ENCODE data around the gene SEC62.

Gene SEC62, protein sequence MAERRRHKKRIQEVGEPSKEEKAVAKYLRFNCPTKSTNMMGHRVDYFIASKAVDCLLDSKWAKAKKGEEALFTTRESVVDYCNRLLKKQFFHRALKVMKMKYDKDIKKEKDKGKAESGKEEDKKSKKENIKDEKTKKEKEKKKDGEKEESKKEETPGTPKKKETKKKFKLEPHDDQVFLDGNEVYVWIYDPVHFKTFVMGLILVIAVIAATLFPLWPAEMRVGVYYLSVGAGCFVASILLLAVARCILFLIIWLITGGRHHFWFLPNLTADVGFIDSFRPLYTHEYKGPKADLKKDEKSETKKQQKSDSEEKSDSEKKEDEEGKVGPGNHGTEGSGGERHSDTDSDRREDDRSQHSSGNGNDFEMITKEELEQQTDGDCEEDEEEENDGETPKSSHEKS

GRCh38 chr3:169966428-169966950 lies at the start of gene SEC62:
SEC62 (plus strand) TSS chr3:169966807; CDS start chr3:169966823, 16 bp downstream.
- peak; percentile 95 for DNase-seq

GRCh38 chr3:169923189-169923588 lies 43.4 kb upstream of the SEC62 start:
- DNase-seq, result no peak

DNA sequence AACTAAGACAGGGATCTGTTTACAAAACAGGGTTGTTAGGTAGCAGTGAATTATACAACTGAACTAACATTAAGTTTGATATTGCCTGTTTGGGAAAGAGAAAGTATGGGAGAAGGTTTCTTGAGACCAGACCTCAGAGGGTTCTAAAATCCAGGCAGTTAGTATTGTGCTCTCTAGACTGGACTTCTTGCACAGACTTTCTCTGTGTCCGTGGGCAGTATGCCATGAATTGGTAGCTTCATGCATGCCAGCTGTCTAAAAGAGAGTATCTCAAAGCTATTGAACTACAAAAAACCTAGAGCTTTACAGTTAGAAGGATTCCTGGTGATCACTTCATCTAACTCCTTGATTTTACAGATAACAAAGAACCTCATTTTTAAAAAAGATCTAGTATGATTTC lies 42.8 kb upstream of the SEC62 start:
- no peak for DNase-seq

- DNase-seq, result no peak
Observed at GRCh38 chr3:169929830-169930519, 36.6 kb upstream of the SEC62 start.

DNA sequence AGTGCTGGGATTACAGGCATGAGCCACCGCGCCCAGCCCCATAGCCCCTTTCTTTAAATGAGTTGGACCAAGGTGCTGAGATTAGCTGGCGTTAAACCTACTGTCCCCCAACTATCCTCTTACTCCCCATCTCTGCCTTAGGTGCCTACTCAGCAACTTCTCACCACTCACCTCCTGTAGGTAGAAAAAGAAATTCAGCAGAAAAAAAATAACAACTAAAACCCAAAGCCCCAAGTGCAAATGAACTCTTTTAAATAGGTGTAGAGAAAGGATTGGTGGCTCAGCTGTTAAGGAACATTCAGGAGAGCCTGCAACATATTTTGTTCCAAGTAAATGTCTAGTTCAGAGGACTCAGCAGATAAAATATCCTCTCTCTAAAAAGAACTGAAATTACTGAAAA lies 35.8 kb upstream of the SEC62 start:
- no peak for DNase-seq

DNA sequence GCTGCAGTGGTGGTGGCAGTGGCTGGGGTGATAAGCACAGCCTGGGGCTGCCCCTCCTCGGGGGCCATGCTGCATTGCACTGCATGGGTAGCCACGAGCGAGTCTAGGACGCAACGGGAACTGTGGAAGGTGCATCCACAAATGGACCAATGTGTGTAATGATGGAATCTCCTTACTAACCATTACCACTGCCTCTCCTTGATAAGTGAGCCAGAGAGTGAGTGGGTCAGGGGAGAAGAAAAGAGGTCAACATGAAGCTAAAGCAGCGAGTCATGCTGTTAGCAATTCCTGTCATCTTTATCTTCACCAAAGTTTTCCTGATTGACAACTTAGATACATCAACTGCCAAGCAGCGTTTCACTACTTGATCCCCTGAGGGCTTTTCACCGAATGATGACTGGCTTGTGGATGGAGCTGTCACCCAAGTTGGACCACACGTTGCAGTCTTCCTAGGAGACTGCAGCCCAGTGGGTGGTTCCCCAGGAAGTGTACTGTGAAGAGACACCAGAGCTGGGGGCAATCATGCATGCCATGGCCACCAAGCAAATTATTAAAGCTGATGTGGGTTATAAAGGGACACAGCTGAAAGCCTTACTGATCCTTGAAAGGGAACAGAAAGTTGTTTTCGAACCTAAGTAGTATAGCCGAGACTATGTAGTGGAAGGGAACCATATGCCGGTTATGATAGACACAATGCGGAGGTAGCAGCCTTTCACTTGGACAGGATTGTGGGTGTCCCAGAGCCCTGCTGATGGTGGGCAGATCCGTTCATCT lies 34.7 kb upstream of the SEC62 start:
- DNase-seq, result no peak

DNA sequence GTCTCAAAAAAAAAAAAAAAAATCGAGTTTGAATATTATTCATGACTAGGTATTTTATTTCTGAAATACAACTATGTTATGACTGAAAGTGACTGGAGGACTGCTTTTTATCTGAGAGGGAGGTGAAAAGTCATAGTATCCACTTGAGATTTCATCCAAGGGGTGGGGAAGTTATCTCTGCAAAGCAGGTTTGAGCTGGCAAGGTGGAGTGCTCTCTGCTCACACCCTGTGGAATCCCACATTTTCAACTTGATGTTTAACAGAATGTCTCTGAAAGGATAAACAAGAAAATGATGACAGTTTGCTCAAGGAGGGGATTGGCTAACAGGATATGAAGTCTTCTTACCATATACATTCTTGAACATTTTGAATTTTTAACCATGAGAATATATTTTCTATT lies 27.3 kb upstream of the SEC62 start:
- DNase-seq, result no peak

GRCh38 chr3:169939751-169940150 lies 26.9 kb upstream of the SEC62 start:
- no peak for DNase-seq

DNA sequence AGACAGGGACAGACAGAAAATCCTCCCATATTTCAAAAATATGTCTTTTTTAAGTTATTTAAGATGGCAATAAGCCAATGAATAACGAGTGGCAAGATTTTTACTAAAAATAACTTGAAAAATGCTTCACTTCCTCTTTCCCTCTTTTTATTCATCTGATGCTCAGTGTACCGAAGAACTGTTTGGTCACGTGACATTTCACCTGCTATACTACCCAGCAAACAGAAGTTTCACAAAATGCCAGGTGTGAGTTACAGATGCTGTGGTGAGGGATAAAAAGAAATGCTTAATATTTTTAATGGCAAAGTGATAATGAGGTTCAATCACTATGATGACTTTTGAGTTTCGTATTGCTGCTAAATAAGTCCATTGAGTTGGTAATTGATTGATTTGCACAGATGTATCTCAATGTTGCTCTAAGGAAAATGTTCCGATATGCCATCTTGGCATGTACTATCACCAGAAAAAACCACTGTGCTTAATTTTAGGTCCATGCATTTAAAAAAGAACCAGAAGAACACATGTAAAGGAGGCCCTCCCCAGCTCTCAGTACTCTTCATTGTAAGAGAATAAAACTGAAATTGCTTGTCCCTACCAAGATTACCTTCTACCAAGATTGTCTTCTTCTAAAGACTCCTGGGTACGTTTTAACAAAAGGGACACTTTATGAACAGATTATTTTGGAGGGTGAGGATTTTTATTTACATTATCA lies 26.0 kb upstream of the SEC62 start:
- DNase-seq, result no peak

DNA sequence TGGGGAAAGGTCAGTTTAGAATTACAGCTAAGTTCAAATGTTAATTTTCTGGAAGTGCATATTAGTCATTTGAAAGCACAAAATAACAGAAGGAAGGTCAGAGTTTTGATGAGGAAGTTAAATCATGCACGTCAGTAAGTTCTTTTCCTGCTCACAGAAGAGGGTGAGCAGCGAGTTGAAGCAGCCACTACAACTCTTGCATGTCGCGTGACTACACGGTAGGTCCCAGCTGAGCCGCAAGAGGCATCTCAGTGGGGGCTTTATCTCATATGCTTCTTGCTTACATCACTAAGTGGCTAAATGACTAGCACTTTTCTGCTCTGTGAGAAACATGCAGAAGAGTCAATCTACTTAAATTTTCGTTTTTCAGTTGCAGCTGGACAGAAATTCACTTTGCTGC lies 21.3 kb upstream of the SEC62 start:
- DNase-seq, result peak; percentile 15

DNA sequence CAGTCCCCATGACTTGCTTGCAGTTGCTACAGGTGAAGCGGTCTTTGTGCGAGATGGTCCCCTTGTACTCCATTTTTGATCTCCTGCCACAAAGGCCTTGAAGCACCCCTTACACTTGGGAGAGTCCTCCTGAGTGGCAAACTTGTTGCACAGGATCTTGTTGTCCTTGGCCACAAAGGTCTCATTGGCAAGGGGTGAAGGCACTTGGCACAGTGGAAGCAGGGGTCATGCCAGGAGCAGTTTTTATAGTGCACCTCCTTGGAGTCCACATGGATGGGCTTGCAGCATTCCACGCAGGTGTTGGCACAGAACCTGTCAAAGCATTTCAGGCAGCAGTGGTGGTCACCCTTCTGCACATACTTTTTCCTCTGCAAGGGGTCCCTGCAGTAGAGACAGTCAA lies 20.3 kb upstream of the SEC62 start:
- DNase-seq, result no peak

- DNase-seq, result no peak
Observed at GRCh38 chr3:169948559-169949448, 17.8 kb upstream of the SEC62 start.

- no peak for DNase-seq
Observed at GRCh38 chr3:169952045-169952444, 14.6 kb upstream of the SEC62 start.

GRCh38 chr3:169953462-169954141 lies 13.0 kb upstream of the SEC62 start:
- no peak for DNase-seq

DNA sequence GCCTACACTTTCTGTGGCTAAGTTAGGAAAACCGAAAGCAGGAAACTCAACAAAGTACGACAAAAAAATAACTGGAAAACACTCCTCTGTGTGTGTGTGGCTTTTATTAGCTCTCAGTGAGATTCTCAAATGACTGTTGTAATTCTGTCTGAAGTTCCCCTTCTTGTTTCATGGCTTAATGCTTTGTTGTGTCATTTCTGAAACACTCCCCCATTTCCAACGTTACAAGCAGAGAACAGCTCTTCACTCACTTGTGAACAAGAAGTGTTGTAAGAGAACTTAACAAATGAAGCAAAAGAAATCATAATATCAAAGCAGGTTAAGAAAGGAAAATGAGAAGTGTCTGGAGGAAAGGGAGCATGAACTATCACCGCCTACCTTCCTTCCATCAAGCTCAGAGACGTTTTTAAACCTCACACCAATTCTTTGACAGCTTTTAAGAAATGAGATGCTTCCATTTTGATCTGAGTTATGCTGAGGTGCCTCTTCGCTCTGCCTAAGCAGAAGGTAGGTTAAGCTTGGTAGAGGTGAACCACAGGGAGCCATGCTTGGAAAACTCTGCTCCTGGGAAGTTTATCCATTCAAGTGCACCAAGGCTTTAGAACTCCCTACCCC lies 12.4 kb upstream of the SEC62 start:
- DNase-seq, result no peak

- DNase-seq, result no peak
Observed at GRCh38 chr3:169955406-169955805, 11.2 kb upstream of the SEC62 start.

- no peak for DNase-seq
Observed at GRCh38 chr3:169964176-169964575, 2.4 kb upstream of the SEC62 start.

DNA sequence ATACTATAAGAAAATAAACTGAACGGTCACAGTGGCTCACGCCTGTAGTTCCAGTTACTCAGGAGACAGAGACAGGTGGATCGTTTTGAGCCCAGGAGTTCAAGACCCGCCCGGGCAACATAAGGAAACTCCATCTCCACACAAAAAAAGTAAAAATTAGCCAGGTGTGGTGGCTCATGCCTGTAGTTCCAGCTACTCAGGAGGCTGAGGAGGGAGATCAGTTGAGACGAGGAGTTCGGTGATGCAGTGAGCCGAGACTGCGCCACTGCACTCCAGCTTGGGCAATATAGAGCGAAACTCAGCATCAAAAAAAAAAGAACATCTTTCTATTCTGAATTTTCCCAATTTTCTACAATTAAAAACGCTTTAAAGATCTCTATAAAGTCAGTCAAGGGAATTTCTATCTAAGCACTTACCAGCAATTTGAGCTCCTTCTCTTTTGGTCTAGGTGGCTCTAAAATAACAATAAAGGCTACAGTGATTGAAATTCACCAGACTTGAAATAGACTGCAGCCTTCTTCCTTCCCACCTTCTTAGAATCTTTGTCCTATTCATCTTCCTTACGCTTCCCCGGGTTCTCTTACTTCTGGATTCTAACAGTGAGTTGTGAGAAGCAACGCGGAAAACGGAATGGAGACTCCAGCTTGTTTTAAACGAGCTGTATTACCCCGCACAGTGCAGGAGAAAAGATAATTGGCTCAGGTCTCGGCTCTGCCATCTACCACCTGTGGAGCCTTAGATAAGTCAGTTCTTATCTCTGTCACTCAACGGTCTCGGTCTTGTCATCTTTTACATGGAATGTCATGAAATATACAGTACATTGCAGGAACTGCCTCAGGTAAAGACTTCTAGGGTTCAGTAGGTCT lies 812 bp upstream of the SEC62 start:
- DNase-seq, result no peak
